H1 (cell line): ENCODE results near the gene LEFTY2. TPM values are rescaled to one million over a fixed set of nuclear protein-coding genes. Genes with fewer than 3 reads are reported as not detected.

Source experiments
- CTCF ChIA-PET: fragments of 300-600 bp; sonication (Branson Sonifier 250); formaldehyde crosslinking; loops from one replicate; lab custom pipeline; 2021; ENCODE audit not compliant: partially characterized antibody; lab: Charles Lee
- POLR2A ChIA-PET: fragments of 300-600 bp; sonication (Branson Sonifier 250); formaldehyde crosslinking; loops from one replicate; lab custom pipeline; 2021; ENCODE audit warnings: inconsistent platforms; ENCODE audit not compliant: partially characterized antibody; lab: Charles Lee
- DNase-seq, 2 experiments: peaks; one replicate each; pipeline versions ENCODE4 v3.0.0 to v3.0.0-alpha.2; 2010 to 2022; ENCODE audit warnings: low spot score in 2 of 2, low read depth in 1 of 2, mixed read lengths in 1 of 2
- FAIRE-seq: peaks from 2 replicates; lab custom pipeline; 2011; peaks lifted over from hg19 to GRCh38; lab: Jason Lieb, UNC
- H2AFZ ChIP-seq: 2 replicates; pipeline ENCODE4 v1.8.1; 2012; ENCODE audit warnings: low read length, inconsistent platforms
- H2AK5ac ChIP-seq: 2 replicates; pipeline ENCODE4 v1.6.1; 2013; ENCODE audit warnings: low read depth, low read length
- H2BK120ac ChIP-seq: replicated peaks from 2 replicates; pipeline ENCODE3; 2013; ENCODE audit warnings: low read depth, low read length, inconsistent platforms
- H2BK12ac ChIP-seq: 2 replicates; pipeline ENCODE4 v1.6.1; 2013; ENCODE audit warnings: low read depth, low read length
- H2BK15ac ChIP-seq: 2 replicates; pipeline ENCODE4 v1.6.1; 2013; ENCODE audit warnings: low read length
- H2BK20ac ChIP-seq: 2 replicates; pipeline ENCODE4 v1.6.1; 2013; ENCODE audit warnings: low read length
- H2BK5ac ChIP-seq: 2 replicates; pipeline ENCODE4 v1.6.1; 2013; ENCODE audit warnings: low read depth, low read length
- H3K14ac ChIP-seq: 2 replicates; pipeline ENCODE4 v1.6.1; 2013; ENCODE audit warnings: inconsistent platforms; ENCODE audit not compliant: insufficient read length
- H3K18ac ChIP-seq: 2 replicates; pipeline ENCODE4 v1.6.1; 2013; ENCODE audit warnings: low read length; ENCODE audit errors: extremely low read depth
- H3K23ac ChIP-seq: 2 replicates; pipeline ENCODE4 v1.6.1; 2013; ENCODE audit warnings: inconsistent platforms; ENCODE audit not compliant: insufficient read length
- H3K23me2 ChIP-seq: 2 replicates; pipeline ENCODE4 v1.6.1; 2013; ENCODE audit warnings: low read depth, low read length
- H3K27ac ChIP-seq: 2 replicates; pipeline ENCODE4 v1.6.1; 2011; ENCODE audit warnings: low read depth, low read length, inconsistent platforms
- H3K27me3 ChIP-seq, 4 experiments: replicated peaks in 1 of 4; 1 replicate in 1 of 4; 2 replicates in 3 of 4; pipeline versions ENCODE4 v1.6.1 to v1.8.1; 2011 to 2013; ENCODE audit warnings: low read length in 3 of 4, mild to moderate bottlenecking in 3 of 4, inconsistent platforms in 2 of 4, mixed read lengths in 2 of 4, moderate library complexity in 1 of 4; ENCODE audit not compliant: control insufficient read depth in 3 of 4, insufficient read depth in 3 of 4; ENCODE audit errors: extremely low read depth in 1 of 4
- H3K36me3 ChIP-seq, 4 experiments: 2 replicates each; pipeline versions ENCODE4 v1.6.1 to v1.8.1; 2011 to 2013; ENCODE audit warnings: mild to moderate bottlenecking in 4 of 4, low read length in 3 of 4, moderate library complexity in 2 of 4, control low read depth in 1 of 4, inconsistent platforms in 1 of 4; ENCODE audit not compliant: insufficient read depth in 4 of 4, control insufficient read depth in 2 of 4
- H3K4ac ChIP-seq: replicated peaks from 2 replicates; pipeline ENCODE3; 2013; ENCODE audit warnings: low read length, low read depth, mixed read lengths, inconsistent platforms; ENCODE audit not compliant: insufficient read length
- H3K4me1 ChIP-seq, 4 experiments: replicated peaks in 1 of 4; 1 replicate in 1 of 4; 2 replicates in 3 of 4; pipeline versions ENCODE4 v1.6.1 to v1.8.1; 2011 to 2013; ENCODE audit warnings: low read length in 3 of 4, inconsistent platforms in 2 of 4, mixed read lengths in 1 of 4; ENCODE audit not compliant: insufficient read depth in 4 of 4, control insufficient read depth in 3 of 4
- H3K4me2 ChIP-seq, 2 experiments: 2 replicates each; pipeline versions ENCODE4 v1.6.1 to v1.8.1; 2011 to 2013; ENCODE audit warnings: low read depth in 2 of 2, low read length in 2 of 2, control low read depth in 1 of 2, inconsistent platforms in 1 of 2, mild to moderate bottlenecking in 1 of 2; ENCODE audit not compliant: insufficient read depth in 1 of 2
- H3K4me3 ChIP-seq, 4 experiments: fragments of 200-600, 300-600 bp in 1 of 4; sonication (generic), shearing (Covaris generic), sonication (Bioruptor Twin) in 1 of 4; 2 replicates each; pipeline versions ENCODE4 v1.5.1 to v1.8.1; 2011 to 2016; ENCODE audit warnings: low read length in 4 of 4, low read depth in 3 of 4, control low read depth in 2 of 4, inconsistent platforms in 2 of 4, mild to moderate bottlenecking in 2 of 4, mixed read lengths in 1 of 4, moderate library complexity in 1 of 4; ENCODE audit not compliant: insufficient read depth in 2 of 4; ENCODE audit errors: extremely low read depth in 1 of 4
- H3K56ac ChIP-seq: replicated peaks from 2 replicates; pipeline ENCODE3; 2013; ENCODE audit warnings: low read depth, mild to moderate bottlenecking, mixed read lengths, low read length, inconsistent platforms; ENCODE audit not compliant: insufficient read length
- H3K79me1 ChIP-seq: 2 replicates; pipeline ENCODE4 v1.6.1; 2013; ENCODE audit warnings: low read depth, low read length, control low read depth
- H3K79me2 ChIP-seq, 2 experiments: 2 replicates each; pipeline versions ENCODE4 v1.6.1 to v1.8.1; 2012 to 2013; ENCODE audit warnings: low read length in 2 of 2, mild to moderate bottlenecking in 2 of 2, inconsistent platforms in 1 of 2; ENCODE audit not compliant: insufficient read depth in 2 of 2, control insufficient read depth in 1 of 2
- H3K9ac ChIP-seq, 4 experiments: replicated peaks in 1 of 4; 1 replicate in 1 of 4; 2 replicates in 3 of 4; pipeline versions ENCODE4 v1.6.1 to v1.8.1; 2011 to 2013; ENCODE audit warnings: low read depth in 3 of 4, low read length in 3 of 4, control low read depth in 2 of 4, mild to moderate bottlenecking in 2 of 4, moderate library complexity in 2 of 4, inconsistent platforms in 1 of 4; ENCODE audit errors: extremely low read depth in 1 of 4
- H3K9me3 ChIP-seq, 2 experiments: 2 replicates each; pipeline versions ENCODE4 v1.6.1 to v1.8.1; 2012 to 2013; ENCODE audit warnings: mild to moderate bottlenecking in 2 of 2, moderate library complexity in 2 of 2, control low read depth in 1 of 2, inconsistent platforms in 1 of 2, low read depth in 1 of 2, low read length in 1 of 2, mixed read lengths in 1 of 2; ENCODE audit not compliant: insufficient read depth in 2 of 2
- H4K20me1 ChIP-seq, 2 experiments: replicated peaks in 1 of 2; 2 replicates each; pipeline versions ENCODE3 to v1.8.1; 2011 to 2013; ENCODE audit warnings: inconsistent platforms in 2 of 2, low read length in 2 of 2, mild to moderate bottlenecking in 1 of 2; ENCODE audit not compliant: insufficient read depth in 2 of 2, control insufficient read depth in 1 of 2
- H4K5ac ChIP-seq: 2 replicates; pipeline ENCODE4 v1.6.1; 2013; ENCODE audit warnings: low read length, low read depth, mixed read lengths, inconsistent platforms; ENCODE audit not compliant: insufficient read length
- H4K8ac ChIP-seq: 2 replicates; pipeline ENCODE4 v1.8.0; 2013; ENCODE audit warnings: mild to moderate bottlenecking, moderate library complexity, low read length, inconsistent platforms; ENCODE audit not compliant: insufficient read depth; ENCODE audit errors: extremely low read depth
- H4K91ac ChIP-seq: replicated peaks from 2 replicates; pipeline ENCODE3; 2013; ENCODE audit warnings: low read length, mixed read lengths, inconsistent platforms; ENCODE audit not compliant: insufficient read length
- BACH1 ChIP-seq: IDR thresholded peaks from 2 replicates; pipeline ENCODE4 v1.6.1; 2012; ENCODE audit warnings: low read length, improper control_type of control experiment
- GTF2F1 ChIP-seq: IDR thresholded peaks from 2 replicates; pipeline ENCODE4 v1.6.1; 2012; ENCODE audit warnings: low read depth, low read length, improper control_type of control experiment, borderline replicate concordance
- HDAC2 ChIP-seq, 2 experiments: fragments of 300-600 bp in 1 of 2; sonication (generic) in 1 of 2; IDR thresholded peaks; 2 replicates each; pipeline ENCODE4 v1.6.1; 2011 to 2012; ENCODE audit warnings: low read depth in 2 of 2, low read length in 2 of 2, mild to moderate bottlenecking in 2 of 2, moderate library complexity in 2 of 2, borderline replicate concordance in 1 of 2, inconsistent platforms in 1 of 2
- JUN ChIP-seq: IDR thresholded peaks from 2 replicates; pipeline ENCODE4 v1.6.1; 2011; ENCODE audit warnings: low read depth, mild to moderate bottlenecking, improper control_type of control experiment, low read length
- POLR2AphosphoS5 ChIP-seq: IDR thresholded peaks from 2 replicates; pipeline ENCODE4 v1.6.1; 2011; ENCODE audit warnings: low read depth, low read length
- RNF2 ChIP-seq: fragments of 200-900, 300-1000 bp; sonication (generic); IDR thresholded peaks from 2 replicates; pipeline ENCODE4 v1.7.1; 2016; ENCODE audit warnings: borderline replicate concordance, low read depth, mild to moderate bottlenecking, antibody characterized with exemption, low read length; ENCODE audit not compliant: poor library complexity, severe bottlenecking; ENCODE audit errors: missing control alignments
- SIN3A ChIP-seq, 2 experiments: IDR thresholded peaks in 1 of 2; conservative IDR thresholded peaks in 1 of 2; 2 replicates each; pipeline ENCODE4 v1.6.1; 2011 to 2012; ENCODE audit warnings: low read length in 2 of 2, improper control_type of control experiment in 1 of 2, low read depth in 1 of 2, mild to moderate bottlenecking in 1 of 2
- SIX5 ChIP-seq: IDR thresholded peaks from 2 replicates; pipeline ENCODE4 v1.6.1; 2011; ENCODE audit warnings: mild to moderate bottlenecking, low read depth, low read length
- YY1 ChIP-seq: IDR thresholded peaks from 2 replicates; pipeline ENCODE4 v1.6.1; 2011; ENCODE audit warnings: low read depth, mild to moderate bottlenecking, low read length
- WGBS, 2 experiments: shearing (Covaris generic) in 1 of 2; methylation state at CpG; one replicate each; pipeline versions ENCODE4 v1.1.6 to v1.1.7; 2013 to 2015; ENCODE audit warnings: low lambda C conversion rate in 2 of 2, mixed read lengths in 2 of 2, inconsistent platforms in 1 of 2, low coverage in 1 of 2, missing lambda C conversion rate in 1 of 2; ENCODE audit not compliant: insufficient replicate concordance in 2 of 2, insufficient coverage in 1 of 2, insufficient read length in 1 of 2; ENCODE audit errors: extremely low coverage in 1 of 2, missing lambda C conversion rate in 1 of 2; 5-methylcytosine and 5-hydroxymethylcytosine counted together
- polyA plus RNA-seq, 7 experiments: library from polyadenylated mRNA; depleted of rRNA in 3 of 7; stranded (reverse) in 5 of 7; unstranded in 2 of 7; fragments of >200 nt in 5 of 7; fragments of 200-250 nt in 2 of 7; gene quantifications; 1 replicate in 5 of 7; 2 replicates in 1 of 7; 4 replicates in 1 of 7; pipeline versions ENCODE4 v1.2.1 to v1.2.3, GENCODE V29; 2011 to 2013; ENCODE audit warnings: missing spikeins in 2 of 7, mixed read lengths in 2 of 7
- total RNA-seq: library from RNA; stranded (reverse); fragmentation: NEBNext Ultra II Directional; extraction: Animal tissue kit (Norgen Biotek cat#: 25700); gene quantifications from 2 replicates; pipeline ENCODE4 v1.2.1, GENCODE V29; 2021

LEFTY2 gene
- total and polyA plus RNA-seq, 2 of the 8 experiments (the other 6 are each of a cell fraction or from before 2014, with no cell fraction given): 2.6 to 4.3 TPM

DNA sequence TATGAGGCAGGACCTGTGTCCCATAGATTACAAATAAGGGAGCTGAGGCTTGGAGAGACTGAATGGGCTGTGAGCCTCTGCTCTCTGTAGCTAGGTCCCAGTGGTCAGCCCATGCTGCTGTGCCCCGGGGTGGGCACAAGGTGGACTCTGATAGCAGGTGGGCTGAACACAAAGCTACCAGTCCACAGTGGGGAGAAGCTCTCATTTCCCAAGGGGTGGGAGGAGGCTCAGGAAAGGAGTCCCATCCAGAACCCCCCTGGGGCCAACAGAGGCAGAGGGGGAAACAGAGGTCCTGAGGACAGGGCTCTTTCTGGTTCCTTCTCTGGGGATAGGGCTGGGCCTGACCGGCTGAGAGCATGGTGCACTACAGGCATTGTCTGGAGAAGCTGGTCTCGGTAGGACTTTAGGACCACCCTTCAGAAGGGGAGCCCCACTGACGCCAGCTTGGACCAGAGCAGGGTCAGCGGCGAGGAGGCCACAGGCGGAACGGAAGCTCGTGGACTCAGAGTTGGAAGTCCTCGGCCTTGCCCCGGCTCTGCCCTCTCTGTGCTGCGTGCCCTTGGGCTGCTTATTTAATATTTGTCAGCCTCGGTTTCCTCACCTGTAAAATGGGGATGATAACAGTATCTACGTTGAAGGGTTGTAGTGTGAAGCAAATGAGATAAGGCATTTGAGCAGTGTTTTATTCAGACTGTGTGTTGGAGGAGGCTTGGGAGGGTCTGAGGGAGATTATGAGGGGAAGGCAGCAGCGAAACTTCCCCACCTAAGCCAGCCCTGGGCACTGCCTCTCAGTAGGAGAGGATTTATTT is 31.5 kb upstream of the LEFTY2 start:
- no peak overlapping the region for H3K14ac ChIP-seq
- FAIRE-seq: no peak
- no peak overlapping the region for H3K4ac ChIP-seq
- H3K27ac ChIP-seq: no peak overlapping the region
- TF ChIP-seq YY1 (no peak), SIX5 (no peak), SIN3A (conservative IDR thresholded peaks at IDR 0.05 in 1 of 2, IDR thresholded peaks at IDR 0.05 in 1 of 2; ENCODE audit: low read depth in 1 of 2, low read length in 2 of 2) (no peak), GTF2F1 (no peak), JUN (no peak), RNF2 (no peak), HDAC2 (IDR thresholded peaks at IDR 0.05; ENCODE audit: borderline replicate concordance in 1 of 2, low read depth in 2 of 2, low read length in 2 of 2) (no peak), BACH1 (no peak), POLR2AphosphoS5 (no peak)
- H3K23me2 ChIP-seq: no peaks in the 10 kb centered on the region; the same call in 1 of the 2 replicates
- H2BK20ac ChIP-seq: no peak overlapping the region
- no peak overlapping the region for H2AFZ ChIP-seq
- H2BK5ac ChIP-seq: no peak overlapping the region
- no peaks in the 10 kb centered on the region for H3K79me2 ChIP-seq
- no peaks in the 10 kb centered on the region for H3K36me3 ChIP-seq
- H3K79me1 ChIP-seq: no peaks in the 10 kb centered on the region
- no peak overlapping the region for H2AK5ac ChIP-seq
- no peak overlapping the region for H3K4me2 ChIP-seq
- H3K9ac ChIP-seq: no peak overlapping the region
- no peak overlapping the region for H3K4me3 ChIP-seq
- no peak overlapping the region for H2BK120ac ChIP-seq
- no peak overlapping the region for H4K91ac ChIP-seq
- H3K4me1 ChIP-seq: no peaks in the 10 kb centered on the region
- no peak overlapping the region for H4K5ac ChIP-seq
- no peak overlapping the region for H2BK12ac ChIP-seq
- CTCF ChIA-PET: interaction anchor here (0.6 to 7.1 kb wide), 19 partner anchors 11 to 532 kb away, joined by 3 to 86 read pairs (median 3); partner anchors contain the start of gene SRP9
- no peak overlapping the region for H3K56ac ChIP-seq
- H4K20me1 ChIP-seq: no peaks in the 10 kb centered on the region
- POLR2A ChIA-PET: interaction anchor here (0.6 to 2.2 kb wide), 12 partner anchors 10 to 193 kb away, joined by 3 to 6 read pairs (median 3); partner anchors contain the start of gene SDE2
- no peak overlapping the region for H2BK15ac ChIP-seq
- H3K27me3 ChIP-seq: no peaks in the 10 kb centered on the region
- H4K8ac ChIP-seq: no peak overlapping the region
- H3K9me3 ChIP-seq: no peaks in the 10 kb centered on the region
- DNase-seq: no peak
- H3K23ac ChIP-seq: no peak overlapping the region
- no peak overlapping the region for H3K18ac ChIP-seq
- 96% methylated on average over 15 of the region's 15 CpGs; no CpG with 5 or more reads in 1 of the 2 experiments for WGBS, 2 experiments
